Tibial nerve (tissue), 3 donors: Measurements from ENCODE around the gene TCAP.

Experiments
- CTCF ChIP-seq, 5 experiments: fragments of 200-600 bp in 3 of 5; fragments of 450-650 bp in 2 of 5; sonication (generic) in 3 of 5; IDR thresholded peaks; one replicate each; pipeline ENCODE4 v1.5.1; 2016 to 2019; ENCODE audit warnings: antibody characterized with exemption in 5 of 5, mild to moderate bottlenecking in 3 of 5, moderate library complexity in 2 of 5
- POLR2A ChIP-seq, 2 donors: fragments of 450-650 bp; IDR thresholded peaks; one replicate each; pipeline ENCODE4 v1.6.1; 2017; ENCODE audit warnings: antibody characterized with exemption in 2 of 2, mild to moderate bottlenecking in 2 of 2, moderate library complexity in 2 of 2

- TF ChIP-seq POLR2A (IDR thresholded peaks at IDR 0.05) (no peak), CTCF (IDR thresholded peaks at IDR 0.05) (no peak)
These were observed 46.7 kb downstream of the TCAP start for GRCh38 chr17:39711851-39712250.
